GM12801 (cell line): ENCODE data around the gene HPSE2.

Experiments used
- TF ChIP-seq, protein P1 (sequence below): IDR thresholded peaks from one replicate; pipeline ENCODE4 v1.5.1; 2011; ENCODE audit warnings: control low read depth; ENCODE audit not compliant: insufficient read length; ENCODE audit errors: extremely low read depth

The HPSE2 gene

DNA sequence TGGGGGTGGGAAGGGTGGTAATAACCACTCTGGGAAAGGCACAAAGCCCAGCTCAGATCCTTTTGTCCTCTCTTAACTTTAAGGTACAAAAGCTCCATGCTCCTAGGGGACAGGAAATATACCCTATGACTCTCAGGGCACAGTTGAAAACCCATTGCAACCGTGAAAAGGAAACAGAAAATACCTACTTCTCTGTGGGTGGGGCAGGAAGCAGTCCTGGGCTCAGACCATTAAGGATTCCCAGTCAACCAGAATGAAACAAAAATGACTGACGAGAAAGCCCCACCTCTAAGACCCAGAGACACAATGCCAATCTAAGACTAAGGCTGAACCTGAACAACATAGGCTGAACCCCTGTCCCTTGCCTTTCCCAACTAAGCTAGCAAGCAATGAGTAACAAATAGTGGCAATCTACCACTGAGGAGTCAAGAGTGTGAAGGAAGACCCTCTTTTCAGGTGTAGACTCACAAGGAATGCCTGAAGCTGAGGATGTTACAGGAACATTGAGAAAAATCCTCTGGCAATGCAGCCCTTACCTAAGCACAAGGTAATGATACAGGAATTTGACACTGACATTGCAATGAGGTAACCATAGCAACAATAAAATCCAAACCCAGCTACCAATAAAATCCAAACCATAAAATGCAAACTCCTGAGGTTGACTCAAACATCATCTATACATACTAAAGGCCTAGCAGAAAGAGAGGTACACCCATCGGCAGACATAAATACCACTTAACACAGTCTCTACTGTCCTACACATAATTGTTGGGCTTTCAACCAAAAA, 380.1 kb downstream of the HPSE2 start:
- TF ChIP-seq, protein P1, sequence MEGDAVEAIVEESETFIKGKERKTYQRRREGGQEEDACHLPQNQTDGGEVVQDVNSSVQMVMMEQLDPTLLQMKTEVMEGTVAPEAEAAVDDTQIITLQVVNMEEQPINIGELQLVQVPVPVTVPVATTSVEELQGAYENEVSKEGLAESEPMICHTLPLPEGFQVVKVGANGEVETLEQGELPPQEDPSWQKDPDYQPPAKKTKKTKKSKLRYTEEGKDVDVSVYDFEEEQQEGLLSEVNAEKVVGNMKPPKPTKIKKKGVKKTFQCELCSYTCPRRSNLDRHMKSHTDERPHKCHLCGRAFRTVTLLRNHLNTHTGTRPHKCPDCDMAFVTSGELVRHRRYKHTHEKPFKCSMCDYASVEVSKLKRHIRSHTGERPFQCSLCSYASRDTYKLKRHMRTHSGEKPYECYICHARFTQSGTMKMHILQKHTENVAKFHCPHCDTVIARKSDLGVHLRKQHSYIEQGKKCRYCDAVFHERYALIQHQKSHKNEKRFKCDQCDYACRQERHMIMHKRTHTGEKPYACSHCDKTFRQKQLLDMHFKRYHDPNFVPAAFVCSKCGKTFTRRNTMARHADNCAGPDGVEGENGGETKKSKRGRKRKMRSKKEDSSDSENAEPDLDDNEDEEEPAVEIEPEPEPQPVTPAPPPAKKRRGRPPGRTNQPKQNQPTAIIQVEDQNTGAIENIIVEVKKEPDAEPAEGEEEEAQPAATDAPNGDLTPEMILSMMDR: no peak

DNA sequence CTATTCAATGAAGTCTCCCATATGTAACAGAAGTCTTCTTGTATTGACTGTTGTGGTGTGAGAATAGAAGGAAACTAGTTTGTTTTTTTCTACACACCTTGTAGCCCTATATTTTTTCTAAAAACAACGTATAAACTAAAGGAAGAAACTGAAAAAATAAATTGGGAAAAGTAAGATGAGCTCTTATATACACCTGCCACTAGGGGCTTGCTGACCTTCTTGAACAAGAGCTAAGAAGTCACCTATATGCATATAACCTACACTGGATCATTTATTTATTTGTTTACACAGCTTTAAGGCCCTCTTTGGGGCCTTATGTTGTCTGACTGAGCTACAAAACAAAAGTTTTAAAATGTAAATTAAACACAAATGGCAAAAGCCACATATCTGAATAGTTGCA, 383.0 kb downstream of the HPSE2 start:
- TF ChIP-seq, protein P1: no peak

DNA sequence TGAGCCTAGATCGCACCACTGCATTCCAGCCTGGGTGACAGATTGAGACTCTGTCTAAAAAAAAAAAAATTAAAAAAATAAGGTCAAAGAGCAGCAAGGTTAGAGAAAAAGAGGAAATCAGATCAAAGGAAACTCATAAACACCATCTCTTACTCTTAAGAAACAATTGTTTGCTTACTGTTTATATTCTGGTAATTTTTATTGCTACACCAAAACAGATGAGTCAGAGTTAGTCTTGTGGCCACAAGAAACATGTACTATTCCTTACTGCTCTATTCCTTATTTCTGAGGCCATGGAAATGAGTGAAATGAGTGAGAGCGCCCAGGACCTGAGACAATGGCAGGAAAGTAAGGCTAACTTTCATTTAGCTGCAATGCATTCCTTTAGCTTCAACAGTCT, 387.3 kb downstream of the HPSE2 start:
- TF ChIP-seq, protein P1: no peak

DNA sequence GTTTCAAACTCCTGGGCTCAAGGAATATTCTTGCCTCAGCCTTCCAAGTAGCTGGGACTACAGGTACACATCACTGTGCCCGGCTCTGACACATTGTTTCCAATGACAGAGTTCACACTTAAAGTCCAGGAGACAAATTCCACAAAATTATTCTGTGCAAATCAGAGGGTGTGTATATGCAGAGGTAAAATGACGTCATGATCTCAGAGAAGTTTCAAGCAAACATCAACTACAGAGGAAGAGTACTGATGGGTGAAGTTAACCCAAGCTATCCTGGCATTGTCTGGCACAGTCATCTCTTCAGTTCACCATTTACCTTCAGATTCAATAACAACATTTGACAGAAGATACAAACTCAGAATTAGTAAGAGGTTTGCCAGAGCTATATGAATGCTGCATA, 388.9 kb downstream of the HPSE2 start:
- TF ChIP-seq, protein P1: no peak

DNA sequence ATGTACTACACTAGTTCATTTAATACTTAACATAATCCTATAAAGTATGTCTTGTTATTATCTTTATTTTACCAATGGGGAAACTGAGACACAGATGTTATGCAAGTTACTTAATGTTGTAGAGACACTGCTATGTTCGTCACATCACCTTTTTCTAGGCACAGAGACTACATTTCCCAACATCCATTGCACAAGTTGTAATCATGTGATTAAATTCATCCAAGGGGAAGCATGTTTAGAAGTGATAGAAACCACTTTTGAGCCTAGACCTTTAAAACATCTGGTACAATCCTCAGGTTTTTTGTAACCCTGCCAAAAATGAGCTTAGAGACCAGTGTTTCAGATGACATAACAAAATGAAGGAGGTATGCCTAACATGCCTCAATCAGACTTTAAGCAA, 402.1 kb downstream of the HPSE2 start:
- TF ChIP-seq, protein P1: no peak

DNA sequence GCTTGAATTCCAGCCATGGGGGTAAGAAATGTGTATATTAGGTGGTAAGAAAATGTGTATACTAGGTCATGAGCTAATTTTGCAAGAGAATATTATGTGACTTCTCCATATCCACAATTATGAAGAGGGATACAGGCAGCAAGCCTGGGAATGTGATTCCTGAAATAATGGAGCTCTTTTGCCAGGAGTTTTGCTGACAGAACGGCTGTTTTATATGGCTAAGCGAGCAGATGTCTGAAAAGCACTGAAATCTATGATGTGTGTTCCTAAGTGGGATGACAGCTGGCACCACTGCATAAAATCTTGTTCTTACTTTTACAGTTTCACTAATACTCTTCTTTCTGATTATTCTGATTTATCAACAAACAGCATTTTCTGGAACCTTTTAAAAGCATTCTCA, 402.9 kb downstream of the HPSE2 start:
- TF ChIP-seq, protein P1: no peak

DNA sequence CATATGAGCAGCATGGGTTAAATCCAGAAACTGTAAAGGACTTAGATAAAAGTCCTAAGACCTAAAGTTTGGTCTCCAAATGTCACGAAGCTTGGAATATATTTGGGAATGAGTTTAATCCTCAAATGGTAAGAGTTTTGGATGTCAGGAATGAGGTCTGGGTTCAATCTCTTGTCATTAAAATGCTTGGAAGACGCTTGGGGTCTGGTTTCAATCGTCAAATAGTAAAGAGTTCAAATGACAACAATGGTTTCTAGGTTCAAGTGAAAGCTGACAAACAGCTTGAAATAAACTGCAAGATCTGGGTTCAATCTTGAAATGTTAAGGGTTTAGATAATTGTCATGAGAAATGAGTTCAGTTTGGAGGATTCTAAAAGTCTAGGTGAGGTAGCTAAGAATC, 403.5 kb downstream of the HPSE2 start:
- TF ChIP-seq, protein P1: no peak

DNA sequence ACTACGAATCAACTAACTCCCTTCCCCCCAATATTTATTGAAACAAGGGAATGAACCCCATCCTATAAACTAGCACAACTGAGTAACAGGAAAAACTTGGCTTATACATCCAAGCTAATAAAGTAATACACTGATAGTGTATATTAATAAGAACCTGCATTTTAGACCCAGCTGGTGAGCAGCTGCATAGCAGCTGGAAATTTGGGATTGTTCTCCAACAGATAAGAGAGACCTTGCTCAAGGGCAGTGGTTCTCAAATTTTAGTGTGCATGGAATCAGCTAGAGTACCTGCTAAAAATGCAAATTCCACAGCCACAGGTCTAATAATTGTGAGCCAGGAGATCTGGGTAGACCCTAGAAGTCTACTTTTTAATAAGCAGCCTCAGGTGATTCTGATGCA, 404.3 kb downstream of the HPSE2 start:
- TF ChIP-seq, protein P1: no peak
